NCI-H1436 (cell line): ENCODE data around the gene FAM204A.
A peak's percentile ranks its signal among the peaks of the same experiment; 100 is the strongest.

Experiments
- DNase-seq: peaks from one replicate; lab custom pipeline; 2025; lab: John Stamatoyannopoulos, UW

Gene FAM204A

GRCh38 chr10:118332236-118332635 is 9.9 kb downstream of the FAM204A start:
- no peak for DNase-seq

GRCh38 chr10:118330295-118331076 is 11.6 kb downstream of the FAM204A start:
- DNase-seq = no peak

DNA sequence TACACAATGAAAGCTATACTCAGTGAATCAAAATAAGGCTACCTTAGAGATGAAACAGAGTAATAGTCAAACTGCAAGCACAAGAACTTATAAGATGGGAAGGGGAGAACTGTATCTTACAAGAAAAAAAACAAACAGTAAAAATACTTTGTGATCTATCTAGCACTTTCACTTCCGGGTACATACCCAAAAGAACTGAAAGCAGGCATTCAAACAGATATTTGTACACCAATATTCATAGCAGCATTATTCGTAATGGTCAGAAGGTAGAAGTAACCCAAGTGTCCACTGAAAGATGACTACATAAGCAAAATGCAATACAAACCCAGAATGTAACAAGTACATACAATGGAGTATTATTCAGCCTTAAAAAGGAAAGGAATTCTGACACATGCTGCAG is 18.0 kb downstream of the FAM204A start:
- no peak for DNase-seq

GRCh38 chr10:118321724-118322575 is 20.2 kb downstream of the FAM204A start:
- no peak for DNase-seq

- DNase-seq = no peak
Measured at GRCh38 chr10:118315629-118316028, 26.5 kb downstream of the FAM204A start.

DNA sequence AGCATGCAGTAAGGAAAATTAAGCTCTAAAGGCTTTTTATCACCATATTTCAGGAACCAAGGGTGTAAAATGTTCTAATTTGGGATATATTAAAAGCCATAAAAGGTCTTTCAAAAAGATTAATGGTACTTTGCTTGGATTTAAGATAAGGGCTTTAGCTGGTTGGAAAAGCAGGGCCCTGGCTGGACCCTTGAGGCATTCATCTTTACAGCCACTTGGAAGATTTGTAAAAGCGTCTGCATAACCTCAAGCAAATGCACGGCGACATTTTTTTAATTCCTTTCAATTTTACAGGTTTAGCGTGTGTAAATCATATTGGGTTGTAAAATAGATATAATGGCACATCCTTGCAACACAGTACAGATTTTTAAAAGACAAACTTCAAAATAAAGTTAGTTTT is 27.2 kb downstream of the FAM204A start:
- no peak for DNase-seq

- DNase-seq = no peak
Measured at GRCh38 chr10:118311505-118311904, 30.6 kb downstream of the FAM204A start.

DNA sequence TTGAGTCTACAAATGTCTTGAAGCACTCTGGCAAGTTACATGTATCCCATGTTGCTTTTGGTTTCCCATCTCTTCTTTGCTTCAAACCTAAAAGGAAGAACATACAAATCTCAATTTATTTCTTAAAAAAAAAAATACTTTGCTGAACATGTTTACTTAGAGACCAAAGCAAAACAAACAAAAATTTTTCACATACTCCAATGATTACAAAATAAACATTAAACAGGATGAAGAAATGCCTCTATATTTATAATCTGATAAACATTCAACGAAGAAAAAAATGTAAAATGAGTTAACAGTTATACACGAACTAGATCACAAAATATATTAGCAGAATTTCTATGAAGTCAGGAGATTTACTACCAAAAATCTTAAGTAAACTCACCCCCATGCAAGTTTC is 31.3 kb downstream of the FAM204A start:
- DNase-seq = no peak

DNA sequence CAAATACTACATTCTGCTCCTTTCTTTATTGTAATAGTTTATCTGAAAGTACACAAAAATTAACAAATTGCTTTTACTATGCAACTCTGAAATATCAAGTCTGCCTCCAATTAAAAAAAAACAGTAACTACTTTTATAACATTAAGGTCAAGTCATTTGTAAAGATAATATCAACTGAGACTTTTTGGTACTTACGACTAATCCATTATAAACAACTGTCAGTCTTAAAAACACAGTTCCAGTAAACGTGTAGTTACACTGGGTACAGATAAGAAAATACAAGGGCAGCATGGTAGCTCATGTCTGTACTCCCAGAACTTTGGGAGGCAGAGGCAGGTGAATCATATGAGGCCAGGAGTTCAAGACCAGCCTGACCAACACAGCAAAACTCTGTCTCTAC is 32.2 kb downstream of the FAM204A start:
- no peak for DNase-seq

DNA sequence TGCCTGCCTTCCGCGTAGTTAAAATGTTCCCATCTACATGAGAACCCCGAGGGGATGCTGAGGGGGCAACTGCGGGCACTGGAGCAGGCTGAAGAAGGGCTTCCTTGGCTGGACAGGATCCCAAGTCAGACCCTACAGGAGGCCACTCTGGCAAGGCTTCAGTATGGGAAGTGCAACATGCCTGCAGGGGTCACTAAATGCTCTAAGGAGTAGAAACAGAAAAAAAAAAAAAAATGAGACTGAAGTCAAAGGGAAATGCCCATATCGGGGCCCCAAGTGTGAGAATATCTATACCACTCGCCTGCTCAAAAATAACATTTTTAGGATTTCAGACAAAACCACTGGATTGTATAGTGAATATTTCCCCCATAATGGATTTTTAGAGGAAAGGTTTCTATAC is 33.5 kb downstream of the FAM204A start:
- DNase-seq = no peak

- DNase-seq = no peak
Measured at GRCh38 chr10:118307859-118308258, 34.3 kb downstream of the FAM204A start.

- no peak for DNase-seq
Measured at GRCh38 chr10:118307220-118307619, 34.9 kb downstream of the FAM204A start.

GRCh38 chr10:118305730-118306129 is 36.4 kb downstream of the FAM204A start:
- DNase-seq = no peak

DNA sequence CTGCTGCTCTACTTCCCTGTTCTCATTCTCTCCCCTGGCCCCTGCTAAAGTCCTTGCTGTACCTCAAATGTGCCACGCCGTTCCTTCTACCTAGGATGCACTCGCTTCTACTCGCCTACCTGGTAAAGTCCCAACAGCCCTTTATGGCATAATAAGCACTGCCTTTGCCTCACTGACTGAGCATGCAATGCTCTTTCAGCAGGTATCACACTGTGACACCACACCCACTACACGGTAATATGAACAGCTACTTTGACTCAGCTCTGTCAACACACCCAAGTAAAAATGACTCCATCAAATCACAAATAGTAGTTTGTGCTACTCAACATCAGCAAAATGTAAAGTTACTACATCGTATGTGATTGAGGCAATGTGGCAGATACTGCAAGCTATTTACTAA is 37.6 kb downstream of the FAM204A start:
- no peak for DNase-seq

- DNase-seq = no peak
Measured at GRCh38 chr10:118301211-118301610, 40.9 kb downstream of the FAM204A start.

- peak; percentile 7 for DNase-seq
Measured at GRCh38 chr10:118300320-118300719, 41.8 kb downstream of the FAM204A start.

GRCh38 chr10:118298787-118299186 is 43.3 kb downstream of the FAM204A start:
- no peak for DNase-seq

- DNase-seq = no peak
Measured at GRCh38 chr10:118291122-118291521, 51.0 kb downstream of the FAM204A start.

DNA sequence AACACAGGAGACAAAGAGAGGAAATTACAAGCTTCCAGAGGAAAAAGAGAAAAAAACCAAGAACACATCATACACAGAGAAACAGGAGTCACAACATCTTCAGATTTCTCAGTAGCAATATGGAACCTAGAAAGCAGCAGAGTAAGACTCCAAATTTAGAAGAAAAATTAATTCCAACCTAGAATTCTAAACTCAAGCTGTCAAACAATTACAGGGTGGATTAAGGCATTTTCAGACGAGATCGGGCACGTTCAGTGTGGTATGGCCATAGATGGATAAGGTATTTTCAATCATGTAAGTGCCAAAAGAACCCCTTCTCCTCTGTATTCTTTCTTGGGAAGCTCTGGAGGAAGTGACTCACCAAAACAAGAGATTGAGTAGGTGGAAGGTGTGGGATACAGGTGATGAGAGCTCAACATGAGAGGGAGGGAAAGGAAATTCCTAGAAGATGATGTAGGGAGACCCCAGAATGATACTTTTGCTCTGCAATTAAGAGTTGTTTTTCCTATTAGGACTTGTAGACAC is 51.6 kb downstream of the FAM204A start:
- no peak for DNase-seq

DNA sequence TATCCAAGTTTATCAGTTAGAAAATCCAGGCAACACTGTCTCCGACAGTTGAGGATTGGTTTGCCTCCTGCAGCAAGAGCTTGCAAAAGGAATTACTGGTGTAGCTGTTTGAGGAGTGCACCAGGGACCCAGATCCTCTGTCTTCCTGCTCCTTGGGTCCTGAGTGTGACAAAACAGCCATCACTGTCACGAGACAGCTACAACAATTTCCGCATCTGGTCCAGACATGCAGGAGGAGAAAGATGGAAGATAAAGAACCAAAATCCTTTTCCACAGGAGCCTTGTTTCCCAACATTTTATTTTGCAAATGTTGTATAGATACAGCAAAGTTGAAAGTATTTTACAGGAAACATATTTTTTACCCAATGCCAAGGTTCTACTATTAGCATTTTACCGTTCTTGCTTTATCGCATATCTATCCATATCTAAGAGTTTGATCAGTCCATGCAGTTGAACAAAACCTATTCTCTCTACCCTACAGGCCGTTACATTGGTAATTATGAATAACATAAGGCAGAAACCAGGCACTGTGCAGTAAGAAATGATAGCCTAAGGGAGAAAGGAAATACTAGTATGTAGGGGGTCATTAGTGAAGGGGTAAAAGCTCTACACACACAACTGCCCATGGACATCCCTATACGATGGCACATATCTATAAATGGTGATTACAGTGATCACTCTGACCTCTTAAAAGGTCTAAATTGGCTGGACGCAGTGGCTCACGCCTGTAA is 54.9 kb downstream of the FAM204A start:
- DNase-seq = no peak

DNA sequence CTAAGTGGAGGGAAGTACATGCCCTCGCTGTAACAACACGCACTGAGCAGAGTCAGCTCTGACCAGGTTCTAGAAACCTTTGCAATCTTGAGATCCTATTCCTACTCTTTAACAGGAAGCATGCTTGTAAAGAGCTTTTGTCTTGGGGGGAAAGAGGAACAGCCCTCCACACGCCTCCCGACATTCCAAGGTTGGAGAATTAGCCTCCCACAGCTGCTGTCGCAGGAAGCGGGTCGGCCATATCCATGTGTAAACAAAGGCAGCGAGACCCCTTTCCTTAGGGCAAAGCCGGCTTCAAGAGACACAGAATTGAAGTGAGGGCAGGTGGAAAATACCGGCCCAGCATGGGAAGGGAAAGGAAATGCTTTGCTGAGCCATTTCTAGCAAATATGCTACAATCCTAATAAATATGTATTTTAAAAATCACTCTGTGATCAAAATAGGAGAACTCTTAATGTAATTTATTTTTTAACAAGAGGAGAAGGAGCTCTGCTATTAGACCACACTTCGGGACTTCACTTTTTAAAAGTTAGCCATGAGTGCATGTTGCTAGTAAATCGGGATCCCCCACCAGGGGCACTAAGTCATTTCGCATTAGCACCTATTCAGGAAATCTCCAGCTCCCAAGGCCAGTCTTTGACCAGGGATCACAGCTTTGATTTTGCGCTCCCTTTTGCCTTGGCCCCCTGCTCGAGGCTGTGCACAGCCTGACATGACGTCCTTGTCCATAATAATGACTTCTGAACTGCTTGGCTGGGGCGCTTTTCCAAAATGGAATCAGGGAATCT is 55.9 kb downstream of the FAM204A start:
- no peak for DNase-seq

- DNase-seq = no peak
Measured at GRCh38 chr10:118282670-118283069, 59.5 kb downstream of the FAM204A start.
